Activated CD4-positive, alpha-beta T cell treated with anti-CD3 and anti-CD28 coated beads for 36 hours (primary cell): ENCODE results near the gene HKDC1. TPM values are rescaled to one million over a fixed set of nuclear protein-coding genes. Genes with fewer than 3 reads are reported as not detected.
"Not testable (repeated sequence)": the region's sequence is repeated elsewhere in the genome, so short reads cannot be mapped to it uniquely, and the experiment has no call there.

Source experiments
- ATAC-seq: fragments of 200-7000 bp; cut with Tn5 transposase; one replicate; pipeline ENCODE4 v1.10.0; 2021; ENCODE audit warnings: mild to moderate bottlenecking, moderate library complexity
- CTCF ChIA-PET: fragments of 350-600 bp; sonication (Branson Sonifier 250); formaldehyde crosslinking; loops from one replicate; lab custom pipeline; 2021; ENCODE audit warnings: antibody characterized with exemption; lab: Charles Lee
- POLR2A ChIA-PET: fragments of 350-600 bp; sonication (Branson Sonifier 250); formaldehyde crosslinking; loops from one replicate; lab custom pipeline; 2021; ENCODE audit warnings: antibody characterized with exemption, inconsistent platforms; lab: Charles Lee
- DNase-seq: peaks from one replicate; pipeline ENCODE4 v3.0.0-alpha.2; 2020
- H3K27ac Mint-ChIP-seq: one replicate; pipeline ENCODE4 v1.8.0; 2021; ENCODE audit warnings: mixed read lengths
- H3K27me3 Mint-ChIP-seq: one replicate; pipeline ENCODE4 v1.8.0; 2021; ENCODE audit warnings: mixed read lengths
- H3K36me3 Mint-ChIP-seq: one replicate; pipeline ENCODE4 v1.8.0; 2021; ENCODE audit warnings: low read depth, mixed read lengths
- H3K4me1 Mint-ChIP-seq: one replicate; pipeline ENCODE4 v1.8.0; 2021; ENCODE audit warnings: mixed read lengths
- H3K4me3 Mint-ChIP-seq: one replicate; pipeline ENCODE4 v1.8.0; 2021; ENCODE audit warnings: mild to moderate bottlenecking, moderate library complexity, mixed read lengths
- H3K9me3 Mint-ChIP-seq: one replicate; pipeline ENCODE4 v1.8.0; 2021; ENCODE audit warnings: low read depth, mixed read lengths
- intact Hi-C, 2 experiments: fragments of 100-400 bp; cut with DNase I in 1 of 2; cut with micrococcal nuclease in 1 of 2; formaldehyde crosslinking; loops; one replicate each; pipeline versions ENCODE4 v1.14.2 to v1.15.1; 2022 to 2024; cut with DNase I, micrococcal nuclease
- total RNA-seq, 2 experiments: library from RNA; stranded (reverse); gene quantifications; one replicate each; pipeline ENCODE4 v1.2.3, GENCODE V29; 2021

The HKDC1 gene
- under 1 TPM; 0.30 to 0.80 TPM for total RNA-seq

GRCh38 chr10:69220041-69220451, at the start of gene HKDC1:
Gene HKDC1 (plus strand): TSS chr10:69220332. CDS start chr10:69220436, 104 bp downstream.
- Mint-ChIP-seq H3K4me3 (no peak within 1 kb of the TSS), H3K4me1 (peaks cover 44% of the 10 kb centered on the region), H3K27me3 (no peaks in the 10 kb centered on the region), H3K36me3 (no peaks in the 10 kb centered on the region), H3K9me3 (no peaks in the 10 kb centered on the region), H3K27ac (peak within 1 kb of the TSS; percentile 22)
- CTCF ChIA-PET: no interaction called here
- intact Hi-C loops: no loop called here
- DNase-seq: no peak
- POLR2A ChIA-PET: no interaction called here
- ATAC-seq: no peak

- H3K36me3 Mint-ChIP-seq: peaks cover 3% of the 10 kb centered on the region
- ChIA-PET CTCF (interaction anchor here (0.8 to 1.1 kb wide), 5 partner anchors 9 to 176 kb away, joined by 3 to 4 read pairs (median 3); no protein-coding TSS in a partner anchor), POLR2A (interaction anchor here (0.7 kb wide), 2 partner anchors 102 to 158 kb away, joined by 3 read pairs; no protein-coding TSS in a partner anchor)
- H3K4me1 Mint-ChIP-seq: peaks cover 4% of the 10 kb centered on the region
- no peak overlapping the region for H3K4me3 Mint-ChIP-seq
- intact Hi-C loops: no loop called here
- DNase-seq (no peak), ATAC-seq (no peak)
- no peaks in the 10 kb centered on the region for H3K9me3 Mint-ChIP-seq
- H3K27me3 Mint-ChIP-seq: no peaks in the 10 kb centered on the region
- H3K27ac Mint-ChIP-seq: no peak overlapping the region
These were observed 47.7 kb upstream of the HKDC1 start for GRCh38 chr10:69172241-69172982.

- CTCF ChIA-PET: interaction anchor here (0.7 to 2.0 kb wide), 2 partner anchors 186 to 295 kb away, joined by 3 to 6 read pairs; no protein-coding TSS in a partner anchor
- H3K9me3 Mint-ChIP-seq, POLR2A ChIA-PET, H3K27ac Mint-ChIP-seq, ATAC-seq, H3K27me3 Mint-ChIP-seq, H3K36me3 Mint-ChIP-seq, DNase-seq, H3K4me3 Mint-ChIP-seq: not testable (repeated sequence)
- peaks cover 16% of the 10 kb centered on the region for H3K4me1 Mint-ChIP-seq
- intact Hi-C loops: loop anchor here in 1 of 2 experiments (5.0 kb wide), 1 partner anchor 997 kb away; the partner anchor contains the start of gene SAR1A
These were observed 44.8 kb upstream of the HKDC1 start for GRCh38 chr10:69175326-69175725.

GRCh38 chr10:69176823-69177222, 43.3 kb upstream of the HKDC1 start:
- peaks cover 3% of the 10 kb centered on the region for H3K36me3 Mint-ChIP-seq
- POLR2A ChIA-PET: no interaction called here
- no peaks in the 10 kb centered on the region for H3K9me3 Mint-ChIP-seq
- ATAC-seq: no peak
- intact Hi-C loops: loop anchor here in 1 of 2 experiments (5.0 kb wide), 1 partner anchor 995 kb away; the partner anchor contains the start of gene SAR1A
- H3K4me3 Mint-ChIP-seq: no peak overlapping the region
- DNase-seq: no peak
- H3K4me1 Mint-ChIP-seq: peaks cover 25% of the 10 kb centered on the region
- H3K27ac Mint-ChIP-seq: no peak overlapping the region
- CTCF ChIA-PET: no interaction called here
- no peaks in the 10 kb centered on the region for H3K27me3 Mint-ChIP-seq

GRCh38 chr10:69179089-69179742, 40.9 kb upstream of the HKDC1 start:
- peak; percentile 20 for ATAC-seq
- H3K4me1 Mint-ChIP-seq: peaks cover 32% of the 10 kb centered on the region
- H3K9me3 Mint-ChIP-seq: no peaks in the 10 kb centered on the region
- intact Hi-C loops: loop anchor here (1.0 to 5.0 kb wide), 5 partner anchors 36 to 993 kb away; partner anchors contain the start of genes SAR1A (in 1 of the 2) and VPS26A (in 1 of the 2)
- peak; percentile 44 for DNase-seq
- peak overlapping the region; percentile 90 for H3K4me3 Mint-ChIP-seq
- ChIA-PET POLR2A (interaction anchor here (0.5 kb wide), 1 partner anchor 431 kb away, joined by 3 read pairs; no protein-coding TSS in a partner anchor), CTCF (interaction anchor here (0.7 kb wide), 1 partner anchor 214 kb away, joined by 3 read pairs; no protein-coding TSS in a partner anchor)
- H3K36me3 Mint-ChIP-seq: peaks cover 2% of the 10 kb centered on the region
- no peaks in the 10 kb centered on the region for H3K27me3 Mint-ChIP-seq
- H3K27ac Mint-ChIP-seq: peak overlapping the region; percentile 100

- Mint-ChIP-seq H3K4me1 (peaks cover 38% of the 10 kb centered on the region), H3K27ac (peak within 1 kb of the TSS; percentile 100), H3K9me3 (no peaks in the 10 kb centered on the region), H3K27me3 (no peaks in the 10 kb centered on the region), H3K4me3 (peak within 1 kb of the TSS; percentile 90), H3K36me3 (peaks cover 2% of the 10 kb centered on the region)
- DNase-seq: peak; percentile 91
- ATAC-seq: peak; percentile 89
- POLR2A ChIA-PET: interaction anchor here (0.5 kb wide), 1 partner anchor 432 kb away, joined by 3 read pairs; no protein-coding TSS in a partner anchor
- CTCF ChIA-PET: interaction anchor here (0.6 to 0.7 kb wide), 3 partner anchors 25 to 46 kb away, joined by 3 read pairs; no protein-coding TSS in a partner anchor
- intact Hi-C loops: loop anchor here (1.0 to 5.0 kb wide), 15 partner anchors 35 to 992 kb away; partner anchors contain the start of genes DDX21 (in 2 of the 2), VPS26A (in 2 of the 2), DDX50 (in 1 of the 2) and KIFBP (in 1 of the 2)
These were observed 40.2 kb upstream of the HKDC1 start, which contains the start of gene SUPV3L1 for GRCh38 chr10:69179743-69180524. Gene SUPV3L1 (plus strand): TSS chr10:69180234. CDS start chr10:69180292, 58 bp downstream.

- POLR2A ChIA-PET: no interaction called here
- Mint-ChIP-seq H3K9me3 (no peaks in the 10 kb centered on the region), H3K27me3 (no peaks in the 10 kb centered on the region), H3K36me3 (peaks cover 2% of the 10 kb centered on the region), H3K27ac (peak overlapping the region; percentile 100), H3K4me3 (peak overlapping the region; percentile 90), H3K4me1 (peaks cover 41% of the 10 kb centered on the region)
- intact Hi-C loops: loop anchor here (1.0 to 2.0 kb wide), 11 partner anchors 34 to 654 kb away; partner anchors contain the start of genes DDX21 (in 2 of the 2), DDX50 (in 1 of the 2), KIFBP (in 1 of the 2) and SLC25A16 (in 1 of the 2)
- CTCF ChIA-PET: interaction anchor here (0.6 to 0.7 kb wide), 3 partner anchors 24 to 45 kb away, joined by 3 read pairs; no protein-coding TSS in a partner anchor
- ATAC-seq (peak; percentile 35), DNase-seq (peak; percentile 56)
These were observed 39.5 kb upstream of the HKDC1 start for GRCh38 chr10:69180525-69181204.

GRCh38 chr10:69181433-69181832, 38.7 kb upstream of the HKDC1 start:
- ChIA-PET POLR2A (no interaction called here), CTCF (no interaction called here)
- intact Hi-C loops: loop anchor here (2.0 kb wide), 3 partner anchors 33 to 655 kb away; partner anchors contain the start of genes DDX21 (in 1 of the 2) and SLC25A16 (in 1 of the 2)
- ATAC-seq (no peak), DNase-seq (no peak)
- H3K36me3 Mint-ChIP-seq: peaks cover 8% of the 10 kb centered on the region
- H3K27ac Mint-ChIP-seq: peak overlapping the region; percentile 51
- H3K9me3 Mint-ChIP-seq: no peaks in the 10 kb centered on the region
- H3K4me1 Mint-ChIP-seq: peaks cover 41% of the 10 kb centered on the region
- no peaks in the 10 kb centered on the region for H3K27me3 Mint-ChIP-seq
- peak overlapping the region; percentile 90 for H3K4me3 Mint-ChIP-seq

GRCh38 chr10:69182005-69182404, 38.1 kb upstream of the HKDC1 start:
- Mint-ChIP-seq H3K9me3 (no peaks in the 10 kb centered on the region), H3K27ac (no peak overlapping the region), H3K4me1 (peaks cover 41% of the 10 kb centered on the region), H3K4me3 (no peak overlapping the region), H3K27me3 (no peaks in the 10 kb centered on the region), H3K36me3 (peaks cover 13% of the 10 kb centered on the region)
- ChIA-PET CTCF (no interaction called here), POLR2A (interaction anchor here (0.6 to 0.7 kb wide), 3 partner anchors 12 to 1412 kb away, joined by 3 to 5 read pairs (median 3); no protein-coding TSS in a partner anchor)
- DNase-seq (no peak), ATAC-seq (no peak)
- intact Hi-C loops: no loop called here

GRCh38 chr10:69186524-69186923, 33.6 kb upstream of the HKDC1 start:
- ATAC-seq (no peak), DNase-seq (no peak)
- Mint-ChIP-seq H3K27ac (peak overlapping the region; percentile 34), H3K4me1 (peaks cover 21% of the 10 kb centered on the region), H3K4me3 (no peak overlapping the region), H3K9me3 (no peaks in the 10 kb centered on the region), H3K27me3 (no peaks in the 10 kb centered on the region), H3K36me3 (peaks cover 32% of the 10 kb centered on the region)
- intact Hi-C loops: no loop called here
- CTCF ChIA-PET: interaction anchor here (0.6 kb wide), 2 partner anchors 95 to 166 kb away, joined by 3 read pairs; no protein-coding TSS in a partner anchor
- POLR2A ChIA-PET: no interaction called here
